ENCODE results near the gene KIF26B. TPM values are rescaled to one million over a fixed set of nuclear protein-coding genes. Genes with fewer than 3 reads are reported as not detected.

The KIF26B gene
- total RNA-seq, 1 donor from 2014 or later: 3.5 TPM

- no peak for DNase-seq
- no peak overlapping the region for H3K27ac ChIP-seq (replicated peaks)
- H3K9me3 ChIP-seq (replicated peaks): no peaks in the 10 kb centered on the region
- no peak overlapping the region for H3K4me3 ChIP-seq
- H3K27me3 ChIP-seq (ENCODE audit: low read depth): peaks cover 4% of the 10 kb centered on the region
- H3K36me3 ChIP-seq: no peaks in the 10 kb centered on the region
- TF ChIP-seq CTCF (IDR thresholded peaks at IDR 0.05; ENCODE audit: borderline replicate concordance): no peak
- intact Hi-C loops (cut with micrococcal nuclease): no loop called here
- H3K4me1 ChIP-seq: no peaks in the 10 kb centered on the region
These were observed 137.8 kb downstream of the KIF26B start for GRCh38 chr1:245292553-245292952.

GRCh38 chr1:245294020-245294419 is 139.2 kb downstream of the KIF26B start:
- no peaks in the 10 kb centered on the region for H3K36me3 ChIP-seq
- H3K27me3 ChIP-seq (ENCODE audit: low read depth): peaks cover 4% of the 10 kb centered on the region
- no peak for DNase-seq
- H3K9me3 ChIP-seq (replicated peaks): no peaks in the 10 kb centered on the region
- no peak overlapping the region for H3K4me3 ChIP-seq
- TF ChIP-seq CTCF (IDR thresholded peaks at IDR 0.05; ENCODE audit: borderline replicate concordance): no peak
- intact Hi-C loops (cut with micrococcal nuclease): no loop called here
- H3K4me1 ChIP-seq: no peaks in the 10 kb centered on the region
- H3K27ac ChIP-seq (replicated peaks): no peak overlapping the region

GRCh38 chr1:245298781-245299180 is 144.0 kb downstream of the KIF26B start:
- Histone ChIP-seq H3K36me3 (no peaks in the 10 kb centered on the region), H3K4me1 (peaks cover 23% of the 10 kb centered on the region), H3K27me3 (ENCODE audit: low read depth) (peaks cover 4% of the 10 kb centered on the region), H3K27ac (replicated peaks) (no peak overlapping the region), H3K9me3 (replicated peaks) (no peaks in the 10 kb centered on the region), H3K4me3 (no peak overlapping the region)
- intact Hi-C loops (cut with micrococcal nuclease): no loop called here
- TF ChIP-seq CTCF (IDR thresholded peaks at IDR 0.05; ENCODE audit: borderline replicate concordance): no peak
- no peak for DNase-seq

- Histone ChIP-seq H3K36me3 (no peaks in the 10 kb centered on the region), H3K4me3 (peak overlapping the region; percentile 40), H3K27ac (replicated peaks) (peak overlapping the region; percentile 25), H3K27me3 (ENCODE audit: low read depth) (peaks cover 4% of the 10 kb centered on the region), H3K9me3 (replicated peaks) (no peaks in the 10 kb centered on the region), H3K4me1 (peaks cover 23% of the 10 kb centered on the region)
- intact Hi-C loops (cut with micrococcal nuclease): no loop called here
- TF ChIP-seq CTCF (IDR thresholded peaks at IDR 0.05; ENCODE audit: borderline replicate concordance): no peak
- peak; percentile 30 for DNase-seq
These were observed 146.4 kb downstream of the KIF26B start for GRCh38 chr1:245301162-245301580.

- Histone ChIP-seq H3K27ac (replicated peaks) (no peak overlapping the region), H3K36me3 (no peaks in the 10 kb centered on the region), H3K27me3 (ENCODE audit: low read depth) (no peaks in the 10 kb centered on the region), H3K4me3 (no peak overlapping the region), H3K4me1 (peaks cover 30% of the 10 kb centered on the region), H3K9me3 (replicated peaks) (no peaks in the 10 kb centered on the region)
- no peak for TF ChIP-seq CTCF (IDR thresholded peaks at IDR 0.05; ENCODE audit: borderline replicate concordance)
- no peak for DNase-seq
- intact Hi-C loops (cut with micrococcal nuclease): no loop called here
These were observed 147.1 kb downstream of the KIF26B start for GRCh38 chr1:245301921-245302320.

- no peak for TF ChIP-seq CTCF (IDR thresholded peaks at IDR 0.05; ENCODE audit: borderline replicate concordance)
- no peaks in the 10 kb centered on the region for H3K27me3 ChIP-seq (ENCODE audit: low read depth)
These were observed 149.9 kb downstream of the KIF26B start for GRCh38 chr1:245304698-245305097.

More at GRCh38 chr1:245304698-245305097, 149.9 kb downstream of the KIF26B start:
- peaks cover 40% of the 10 kb centered on the region for H3K4me1 ChIP-seq
- no peaks in the 10 kb centered on the region for H3K36me3 ChIP-seq
- DNase-seq: no peak
- intact Hi-C loops (cut with micrococcal nuclease): no loop called here
- no peaks in the 10 kb centered on the region for H3K9me3 ChIP-seq (replicated peaks)
- no peak overlapping the region for H3K4me3 ChIP-seq
- no peak overlapping the region for H3K27ac ChIP-seq (replicated peaks)
